NCI-H345 treated with DMSO at 0.1 percent for 48 hours (cell line): ENCODE data around the gene UBE2H.

ENCODE experiments used
- DNase-seq: peaks from one replicate; lab custom pipeline; 2025; ENCODE audit not compliant: unreplicated experiment; lab: John Stamatoyannopoulos, UW

The UBE2H gene

GRCh38 chr7:129950933-129951225 is 1.9 kb downstream of the UBE2H start:
- no peak for DNase-seq

GRCh38 chr7:129950191-129950932 is 2.4 kb downstream of the UBE2H start:
- DNase-seq, result no peak

GRCh38 chr7:129949292-129950133 is 3.2 kb downstream of the UBE2H start:
- no peak for DNase-seq

GRCh38 chr7:129948877-129949291 is 3.9 kb downstream of the UBE2H start:
- peak; percentile 75 for DNase-seq

- no peak for DNase-seq
These were observed 4.4 kb downstream of the UBE2H start for GRCh38 chr7:129948338-129948737.

- no peak for DNase-seq
These were observed 5.1 kb downstream of the UBE2H start for GRCh38 chr7:129947701-129948100.

- DNase-seq, result no peak
These were observed 5.7 kb downstream of the UBE2H start for GRCh38 chr7:129947049-129947448.

- no peak for DNase-seq
These were observed 6.5 kb downstream of the UBE2H start for GRCh38 chr7:129946282-129946681.

- DNase-seq, result no peak
These were observed 9.4 kb downstream of the UBE2H start for GRCh38 chr7:129943352-129943751.

GRCh38 chr7:129940329-129940728 is 12.4 kb downstream of the UBE2H start:
- no peak for DNase-seq

- DNase-seq, result no peak
These were observed 12.9 kb downstream of the UBE2H start for GRCh38 chr7:129939881-129940280.

- DNase-seq, result no peak
These were observed 19.1 kb downstream of the UBE2H start for GRCh38 chr7:129933627-129934026.

- no peak for DNase-seq
These were observed 26.1 kb downstream of the UBE2H start for GRCh38 chr7:129926618-129927017.

- no peak for DNase-seq
These were observed 27.3 kb downstream of the UBE2H start for GRCh38 chr7:129925416-129926002.

- DNase-seq, result no peak
These were observed 28.2 kb downstream of the UBE2H start for GRCh38 chr7:129924602-129925001.

GRCh38 chr7:129923709-129924108 is 29.1 kb downstream of the UBE2H start:
- no peak for DNase-seq

- no peak for DNase-seq
These were observed 33.3 kb downstream of the UBE2H start for GRCh38 chr7:129919492-129919891.

GRCh38 chr7:129918922-129919321 is 33.8 kb downstream of the UBE2H start:
- DNase-seq, result no peak

GRCh38 chr7:129917934-129918333 is 34.8 kb downstream of the UBE2H start:
- no peak for DNase-seq

GRCh38 chr7:129914536-129915272 is 38.1 kb downstream of the UBE2H start:
- no peak for DNase-seq

- no peak for DNase-seq
These were observed 39.3 kb downstream of the UBE2H start for GRCh38 chr7:129913428-129913827.
